HEK293T (cell line): ENCODE results near the gene GRM7.

Source experiments
- FOXA1 ChIP-seq: fragments of 450-650 bp; IDR thresholded peaks from 2 replicates; pipeline ENCODE4 v1.6.1; 2016; ENCODE audit warnings: mild to moderate bottlenecking
- FOXK2 ChIP-seq: fragments of 450-650 bp; IDR thresholded peaks from 2 replicates; pipeline ENCODE4 v1.6.1; 2016; ENCODE audit warnings: mild to moderate bottlenecking
- FOXM1 ChIP-seq: fragments of 450-650 bp; IDR thresholded peaks from 2 replicates; pipeline ENCODE4 v1.6.1; 2017; ENCODE audit warnings: mild to moderate bottlenecking, borderline replicate concordance

DNA sequence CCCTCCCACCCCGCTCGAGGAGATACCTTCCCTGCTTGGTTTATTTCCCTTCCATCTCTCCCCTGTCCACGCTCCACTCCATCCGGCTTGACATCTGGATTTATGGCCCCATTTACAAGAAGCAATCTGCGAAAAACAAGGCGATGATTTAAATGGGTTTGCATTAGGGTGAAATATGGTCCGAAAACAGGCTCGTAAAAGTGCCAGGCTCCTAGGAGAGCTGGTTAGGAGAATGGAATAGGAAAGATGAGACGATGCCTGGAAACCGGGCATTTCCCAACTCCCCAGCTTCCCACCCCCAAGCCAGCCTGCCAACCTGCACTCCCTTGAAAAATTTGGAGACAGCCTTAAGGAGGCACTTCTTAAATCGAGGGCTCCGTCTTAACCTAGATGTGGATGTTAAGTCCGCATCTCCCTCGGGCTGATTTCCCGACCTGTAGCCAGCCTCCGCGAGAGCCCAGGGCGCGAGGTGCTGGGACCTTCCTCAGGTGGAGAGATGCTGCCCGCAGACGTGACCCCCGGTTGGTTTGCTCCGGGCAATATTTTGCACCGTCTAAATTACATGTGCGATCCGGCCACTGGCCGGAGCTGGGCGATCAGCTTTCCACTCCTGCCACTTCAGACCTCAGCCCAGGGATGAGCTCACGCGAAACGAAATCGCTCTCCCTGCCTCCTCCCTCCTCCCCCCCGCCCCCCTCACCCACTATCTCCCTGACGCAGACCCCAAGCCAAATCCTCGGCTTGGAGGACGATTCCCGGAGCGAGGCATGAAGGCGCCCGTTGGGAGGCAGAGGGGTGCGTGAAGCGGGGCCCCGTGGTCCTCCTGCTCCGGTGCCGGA is 1.3 kb downstream of the GRM7 start:
- TF ChIP-seq FOXK2 (no peak), FOXA1 (no peak), FOXM1 (no peak)
